Measurements from ENCODE around the gene TMEM250.
"Not testable (repeated sequence)": the region's sequence is repeated elsewhere in the genome, so short reads cannot be mapped to it uniquely, and the experiment has no call there.

TMEM250 gene

GRCh38 chr9:136118320-136119060, at the start of gene TMEM250:
TSS of gene TMEM250 (minus strand) at chr9:136118875. CDS start at chr9:136116900, 1,975 bp downstream.
- H3K27ac ChIP-seq = peak within 1 kb of the TSS; percentile 86
- DNase-seq (ENCODE audit: low read depth, low spot score) = peak; percentile 83

GRCh38 chr9:136163248-136163850, 44.7 kb upstream of the TMEM250 start:
- no peak for DNase-seq (ENCODE audit: low read depth, low spot score)
- H3K27ac ChIP-seq = no peak overlapping the region

- DNase-seq (ENCODE audit: low read depth, low spot score) = no peak
- H3K27ac ChIP-seq = no peak overlapping the region
Observed at GRCh38 chr9:136160995-136161610, 42.4 kb upstream of the TMEM250 start.

GRCh38 chr9:136160381-136160841, 41.7 kb upstream of the TMEM250 start:
- H3K27ac ChIP-seq = no peak overlapping the region
- DNase-seq (ENCODE audit: low read depth, low spot score) = no peak

GRCh38 chr9:136159851-136160250, 41.2 kb upstream of the TMEM250 start:
- DNase-seq (ENCODE audit: low read depth, low spot score) = no peak
- no peak overlapping the region for H3K27ac ChIP-seq

- DNase-seq (ENCODE audit: low read depth, low spot score) = no peak
- no peak overlapping the region for H3K27ac ChIP-seq
Observed at GRCh38 chr9:136157477-136158265, 39.0 kb upstream of the TMEM250 start.

- H3K27ac ChIP-seq = no peak overlapping the region
- DNase-seq (ENCODE audit: low read depth, low spot score) = no peak
Observed at GRCh38 chr9:136156209-136157120, 37.8 kb upstream of the TMEM250 start.

GRCh38 chr9:136155576-136155975, 36.9 kb upstream of the TMEM250 start:
- DNase-seq (ENCODE audit: low read depth, low spot score) = no peak
- H3K27ac ChIP-seq = no peak overlapping the region

- DNase-seq (ENCODE audit: low read depth, low spot score) = no peak
- H3K27ac ChIP-seq = no peak overlapping the region
Observed at GRCh38 chr9:136154943-136155342, 36.3 kb upstream of the TMEM250 start.

GRCh38 chr9:136153381-136154065, 34.8 kb upstream of the TMEM250 start:
- no peak overlapping the region for H3K27ac ChIP-seq
- DNase-seq (ENCODE audit: low read depth, low spot score) = no peak

- no peak overlapping the region for H3K27ac ChIP-seq
- DNase-seq (ENCODE audit: low read depth, low spot score) = no peak
Observed at GRCh38 chr9:136152931-136153330, 34.3 kb upstream of the TMEM250 start.

- no peak overlapping the region for H3K27ac ChIP-seq
- no peak for DNase-seq (ENCODE audit: low read depth, low spot score)
Observed at GRCh38 chr9:136152543-136152866, 33.8 kb upstream of the TMEM250 start.

- no peak overlapping the region for H3K27ac ChIP-seq
- no peak for DNase-seq (ENCODE audit: low read depth, low spot score)
Observed at GRCh38 chr9:136151848-136152542, 33.3 kb upstream of the TMEM250 start.

- no peak for DNase-seq (ENCODE audit: low read depth, low spot score)
- no peak overlapping the region for H3K27ac ChIP-seq
Observed at GRCh38 chr9:136151214-136151804, 32.6 kb upstream of the TMEM250 start.

- not testable (repeated sequence) for H3K27ac ChIP-seq; DNase-seq (ENCODE audit: low read depth, low spot score)
Observed at GRCh38 chr9:136150664-136151213, 32.1 kb upstream of the TMEM250 start.

GRCh38 chr9:136149853-136150252, 31.2 kb upstream of the TMEM250 start:
- no peak overlapping the region for H3K27ac ChIP-seq
- DNase-seq (ENCODE audit: low read depth, low spot score) = no peak

GRCh38 chr9:136149337-136149736, 30.7 kb upstream of the TMEM250 start:
- no peak for DNase-seq (ENCODE audit: low read depth, low spot score)
- no peak overlapping the region for H3K27ac ChIP-seq

GRCh38 chr9:136148766-136149165, 30.1 kb upstream of the TMEM250 start:
- no peak for DNase-seq (ENCODE audit: low read depth, low spot score)

More at GRCh38 chr9:136148766-136149165, 30.1 kb upstream of the TMEM250 start:
- H3K27ac ChIP-seq = no peak overlapping the region
